DND-41 (cell line): ENCODE measurements around the gene ARMC10.

Experiments used
- ATAC-seq: fragments of 200-7000 bp; cut with Tn5 transposase; 3 replicates; pipeline ENCODE4 v1.9.1; 2021; ENCODE audit warnings: low read depth; ENCODE audit not compliant: insufficient read depth
- DNase-seq: peaks from one replicate; pipeline ENCODE4 v3.0.0-alpha.2; 2020
- H2AFZ ChIP-seq: 2 replicates; pipeline ENCODE4 v1.6.0; 2012; ENCODE audit warnings: low read depth, low read length
- H3K27ac ChIP-seq: 2 replicates; pipeline ENCODE4 v1.5.1; 2012; ENCODE audit warnings: low read length, inconsistent platforms
- H3K27me3 ChIP-seq: fragments of 200-600 bp; sonication (generic); 2 replicates; pipeline ENCODE4 v1.6.0; 2012; ENCODE audit warnings: low read length, mild to moderate bottlenecking, inconsistent platforms; ENCODE audit not compliant: insufficient read depth, poor library complexity
- H3K36me3 ChIP-seq: 2 replicates; pipeline ENCODE4 v1.5.1; 2012; ENCODE audit warnings: low read length, inconsistent platforms; ENCODE audit not compliant: insufficient read depth
- H3K4me1 ChIP-seq: 2 replicates; pipeline ENCODE4 v1.5.1; 2012; ENCODE audit warnings: mild to moderate bottlenecking, low read length; ENCODE audit not compliant: insufficient read depth
- H3K4me2 ChIP-seq: 2 replicates; pipeline ENCODE4 v1.6.0; 2012; ENCODE audit warnings: mild to moderate bottlenecking, moderate library complexity, low read length, inconsistent platforms; ENCODE audit not compliant: insufficient read depth
- H3K4me3 ChIP-seq, 2 experiments: fragments of 200-600 bp in 1 of 2; shearing (Covaris generic) in 1 of 2; 2 replicates each; pipeline ENCODE4 v1.5.1; 2012 to 2016; ENCODE audit warnings: inconsistent platforms in 2 of 2, low read length in 2 of 2, mild to moderate bottlenecking in 2 of 2, low read depth in 1 of 2, moderate library complexity in 1 of 2
- H3K79me2 ChIP-seq: 2 replicates; pipeline ENCODE4 v1.6.0; 2012; ENCODE audit warnings: low read length, inconsistent platforms; ENCODE audit not compliant: insufficient read depth
- H3K9ac ChIP-seq: 2 replicates; pipeline ENCODE4 v1.6.0; 2012; ENCODE audit warnings: low read depth, mild to moderate bottlenecking, inconsistent platforms, low read length, moderate library complexity
- H3K9me3 ChIP-seq: 2 replicates; pipeline ENCODE4 v1.5.1; 2012; ENCODE audit warnings: low read length, moderate library complexity, mild to moderate bottlenecking, inconsistent platforms; ENCODE audit not compliant: insufficient read depth, severe bottlenecking
- H4K20me1 ChIP-seq: 2 replicates; pipeline ENCODE4 v1.6.0; 2012; ENCODE audit warnings: low read length; ENCODE audit not compliant: insufficient read depth
- CTCF ChIP-seq: IDR thresholded peaks from 2 replicates; pipeline ENCODE4 v1.5.1; 2012; ENCODE audit warnings: borderline replicate concordance, low read length, moderate library complexity, mild to moderate bottlenecking; ENCODE audit not compliant: poor library complexity, severe bottlenecking; ENCODE audit errors: extremely low read depth
- EZH2 ChIP-seq: IDR thresholded peaks from 3 replicates; pipeline ENCODE4 v1.6.1; 2012; ENCODE audit warnings: borderline replicate concordance, low read depth, mild to moderate bottlenecking, moderate library complexity, low read length, inconsistent platforms; ENCODE audit not compliant: severe bottlenecking

ARMC10 gene

GRCh38 chr7:103130901-103131624 lies 56.1 kb downstream of the ARMC10 start:
- H3K9ac ChIP-seq, result no peak overlapping the region
- no peaks in the 10 kb centered on the region for H4K20me1 ChIP-seq
- DNase-seq, result no peak
- ATAC-seq, result no peak
- H3K4me1 ChIP-seq, result no peaks in the 10 kb centered on the region
- no peak overlapping the region for H3K27ac ChIP-seq
- H3K27me3 ChIP-seq, result no peaks in the 10 kb centered on the region
- H3K4me2 ChIP-seq, result no peak overlapping the region
- H2AFZ ChIP-seq, result no peak overlapping the region
- no peaks in the 10 kb centered on the region for H3K9me3 ChIP-seq
- H3K36me3 ChIP-seq, result peaks cover 16% of the 10 kb centered on the region; the same call in 1 of the 2 replicates
- H3K4me3 ChIP-seq, result no peak overlapping the region
- no peaks in the 10 kb centered on the region; the same call in 1 of the 2 replicates for H3K79me2 ChIP-seq
- TF ChIP-seq CTCF (no peak), EZH2 (no peak)

GRCh38 chr7:103132995-103133688 lies 58.2 kb downstream of the ARMC10 start:
- TF ChIP-seq CTCF (no peak), EZH2 (no peak)
- Histone ChIP-seq H3K4me1 (no peaks in the 10 kb centered on the region), H3K36me3 (peaks cover 4% of the 10 kb centered on the region; the same call in 1 of the 2 replicates), H4K20me1 (no peaks in the 10 kb centered on the region), H3K9ac (no peak overlapping the region), H3K4me2 (no peak overlapping the region), H3K27ac (no peak overlapping the region), H3K9me3 (no peaks in the 10 kb centered on the region), H2AFZ (no peak overlapping the region), H3K79me2 (no peaks in the 10 kb centered on the region; the same call in 1 of the 2 replicates), H3K27me3 (no peaks in the 10 kb centered on the region), H3K4me3 (no peak overlapping the region)
- ATAC-seq, result no peak
- DNase-seq, result no peak

GRCh38 chr7:103134836-103135554 lies 60.1 kb downstream of the ARMC10 start:
- TF ChIP-seq CTCF (no peak), EZH2 (no peak)
- Histone ChIP-seq H3K9ac (no peak overlapping the region), H2AFZ (no peak overlapping the region), H3K4me1 (no peaks in the 10 kb centered on the region), H3K4me2 (no peak overlapping the region), H4K20me1 (no peaks in the 10 kb centered on the region), H3K79me2 (no peaks in the 10 kb centered on the region; the same call in 1 of the 2 replicates), H3K36me3 (no peaks in the 10 kb centered on the region), H3K27ac (no peak overlapping the region), H3K27me3 (no peaks in the 10 kb centered on the region), H3K9me3 (no peaks in the 10 kb centered on the region), H3K4me3 (no peak overlapping the region)
- ATAC-seq (no peak), DNase-seq (no peak)
